HCT116 (cell line): ENCODE measurements around the gene MIER2. TPM values are rescaled to one million over a fixed set of nuclear protein-coding genes. Genes with fewer than 3 reads are reported as not detected.

Source experiments
- ATAC-seq: fragments of 200-7000 bp; cut with Tn5 transposase; 2 replicates; pipeline ENCODE4 v1.9.1; 2020; ENCODE audit warnings: mild to moderate bottlenecking, moderate library complexity
- BruUV-seq: library from RNA; stranded (reverse); fragments of 400-500 nt; replicated peaks from 2 replicates; lab custom pipeline; 2021; lab: Mats Ljungman, UMichigan
- CTCF ChIA-PET: fragments of 300-600 bp; sonication (Branson Sonifier 250); formaldehyde crosslinking; loops from one replicate; lab custom pipeline; 2021; ENCODE audit warnings: antibody characterized with exemption; lab: Charles Lee
- POLR2A ChIA-PET: fragments of 300-600, 350-600 bp; sonication (Branson Sonifier 250); formaldehyde crosslinking; loops from one replicate; lab custom pipeline; 2021; ENCODE audit warnings: antibody characterized with exemption; lab: Charles Lee
- RAD21 ChIA-PET, 2 experiments: fragments of 300-600 bp; sonication (Branson Sonifier 250); formaldehyde crosslinking; loops; one replicate each; lab custom pipeline; 2023; ENCODE audit warnings: low total read pairs in 2 of 2; ENCODE audit not compliant: uncharacterized antibody in 2 of 2, unreplicated experiment in 2 of 2, low non-redundant PET in 1 of 2; lab: Charles Lee
- DNase-seq: peaks from one replicate; pipeline ENCODE4 v3.0.0-alpha.2; 2010; ENCODE audit warnings: low read depth, low spot score
- H2AFZ ChIP-seq: fragments of 200-600 bp; shearing (Covaris generic), sonication (generic); 2 replicates; pipeline ENCODE4 v1.6.1; 2017; ENCODE audit warnings: low read depth, mixed run types, mixed read lengths, antibody characterized with exemption, low read length; ENCODE audit not compliant: poor library complexity, severe bottlenecking
- H3K27ac ChIP-seq: 2 replicates; pipeline ENCODE4 v1.5.1; 2012; ENCODE audit warnings: low read depth, low read length
- H3K27me3 ChIP-seq: fragments of 200-600 bp; sonication (generic); 2 replicates; pipeline ENCODE4 v1.6.1; 2016; ENCODE audit warnings: mixed run types, low read length, mixed read lengths; ENCODE audit not compliant: insufficient read depth
- H3K36me3 ChIP-seq, 2 experiments: fragments of 200-500 bp in 1 of 2; fragments of 200-600 bp in 1 of 2; sonication (Bioruptor generic) in 1 of 2; sonication (generic) in 1 of 2; 2 replicates each; pipeline versions ENCODE4 v1.5.1 to v1.6.1; 2014 to 2016; ENCODE audit warnings: low read length in 2 of 2, inconsistent platforms in 1 of 2, mixed read lengths in 1 of 2, mixed run types in 1 of 2; ENCODE audit not compliant: insufficient read depth in 2 of 2, control insufficient read depth in 1 of 2
- H3K4me1 ChIP-seq, 2 experiments: fragments of 200-600 bp in 1 of 2; sonication (generic) in 1 of 2; 2 replicates each; pipeline versions ENCODE4 v1.5.1 to v1.6.1; 2012 to 2017; ENCODE audit warnings: low read length in 2 of 2, inconsistent platforms in 1 of 2, mild to moderate bottlenecking in 1 of 2, mixed read lengths in 1 of 2, mixed run types in 1 of 2, moderate library complexity in 1 of 2; ENCODE audit not compliant: insufficient read depth in 2 of 2, control insufficient read depth in 1 of 2
- H3K4me2 ChIP-seq: fragments of 200-600 bp; sonication (generic); 2 replicates; pipeline ENCODE4 v1.6.1; 2017; ENCODE audit warnings: mixed run types, low read length, mixed read lengths
- H3K4me3 ChIP-seq, 2 experiments: fragments of 200-600 bp in 1 of 2; sonication (generic) in 1 of 2; replicated peaks in 1 of 2; 2 replicates each; pipeline ENCODE4 v1.5.1; 2011 to 2016; ENCODE audit warnings: low read length in 2 of 2, control low read depth in 1 of 2, low read depth in 1 of 2, mild to moderate bottlenecking in 1 of 2, mixed read lengths in 1 of 2, mixed run types in 1 of 2
- H3K79me2 ChIP-seq: fragments of 200-600 bp; sonication (generic); 2 replicates; pipeline ENCODE4 v1.6.1; 2017; ENCODE audit warnings: mild to moderate bottlenecking, mixed run types, low read length, moderate library complexity, mixed read lengths; ENCODE audit not compliant: insufficient read depth
- H3K9ac ChIP-seq: fragments of 200-600 bp; sonication (generic); 2 replicates; pipeline ENCODE4 v1.6.1; 2016; ENCODE audit warnings: low read length, mixed read lengths
- H3K9me2 ChIP-seq: fragments of 200-600 bp; sonication (generic), shearing (Covaris generic); 2 replicates; pipeline ENCODE4 v1.6.1; 2017; ENCODE audit warnings: mixed run types, mild to moderate bottlenecking, moderate library complexity; ENCODE audit not compliant: insufficient read depth
- H3K9me3 ChIP-seq, 2 experiments: fragments of 200-500 bp in 1 of 2; fragments of 200-600 bp in 1 of 2; sonication (Bioruptor generic) in 1 of 2; sonication (generic) in 1 of 2; 2 replicates each; pipeline ENCODE4 v1.6.1; 2014 to 2017; ENCODE audit warnings: low read length in 2 of 2, mixed read lengths in 2 of 2, inconsistent platforms in 1 of 2, low read depth in 1 of 2, mild to moderate bottlenecking in 1 of 2, mixed run types in 1 of 2, moderate library complexity in 1 of 2; ENCODE audit not compliant: control insufficient read depth in 1 of 2, insufficient read depth in 1 of 2
- H4K20me1 ChIP-seq: fragments of 200-600 bp; sonication (generic), shearing (Covaris generic); 2 replicates; pipeline ENCODE4 v1.6.1; 2017; ENCODE audit warnings: mixed run types, mild to moderate bottlenecking, moderate library complexity; ENCODE audit not compliant: insufficient read depth
- CEBPB ChIP-seq: IDR thresholded peaks from 2 replicates; pipeline ENCODE4 v1.6.1; 2012; ENCODE audit warnings: low read depth
- EGR1 ChIP-seq: IDR thresholded peaks from 2 replicates; pipeline ENCODE4 v1.6.1; 2012; ENCODE audit warnings: low read depth
- EZH2 ChIP-seq: fragments of 200-600 bp; sonication (generic); IDR thresholded peaks from 2 replicates; pipeline ENCODE4 v1.6.1; 2017; ENCODE audit warnings: antibody characterized with exemption, mixed run types
- FOSL1 ChIP-seq: IDR thresholded peaks from 2 replicates; pipeline ENCODE4 v1.6.1; 2012; ENCODE audit warnings: low read depth
- SIN3A ChIP-seq: IDR thresholded peaks from 2 replicates; pipeline ENCODE4 v1.6.1; 2012; ENCODE audit warnings: low read depth
- intact Hi-C: fragments of 100-400 bp; cut with micrococcal nuclease; formaldehyde crosslinking; loops from 2 replicates; pipeline ENCODE4 v1.10.0; 2022
- total RNA-seq: library from RNA; stranded (reverse); gene quantifications from one replicate; pipeline ENCODE4 v1.2.1, GENCODE V29; 2021; ENCODE audit not compliant: unreplicated experiment
- TF ChIP-seq, protein P1 (sequence below): IDR thresholded peaks from 2 replicates; pipeline ENCODE4 v1.6.1; 2012
- TF ChIP-seq, protein P2 (sequence below): IDR thresholded peaks from 2 replicates; pipeline ENCODE4 v1.6.1; 2012

The MIER2 gene
- total RNA-seq, 1 experiment from 2014 or later: 41.5 TPM

DNA sequence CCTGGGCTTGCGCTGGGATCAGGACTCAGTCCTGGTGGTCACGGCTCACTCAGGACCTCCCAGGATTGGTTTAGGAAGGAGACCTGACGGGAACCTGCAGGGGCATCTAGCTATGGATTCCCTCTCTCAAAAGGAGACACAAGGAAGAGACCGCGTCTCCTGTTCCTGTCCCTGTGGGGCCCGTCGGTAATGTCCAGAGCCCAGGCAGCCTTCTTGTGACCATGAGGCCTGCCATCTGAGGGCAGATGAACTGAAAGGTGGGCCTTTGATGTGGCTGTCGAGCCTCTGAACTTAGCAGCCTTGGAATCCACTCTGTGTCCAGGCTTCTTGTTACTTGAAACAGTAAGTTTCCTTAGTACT, 31.5 kb upstream of the MIER2 start:
- ChIA-PET POLR2A (no interaction called here), CTCF (no interaction called here)
- ATAC-seq: no peak

DNA sequence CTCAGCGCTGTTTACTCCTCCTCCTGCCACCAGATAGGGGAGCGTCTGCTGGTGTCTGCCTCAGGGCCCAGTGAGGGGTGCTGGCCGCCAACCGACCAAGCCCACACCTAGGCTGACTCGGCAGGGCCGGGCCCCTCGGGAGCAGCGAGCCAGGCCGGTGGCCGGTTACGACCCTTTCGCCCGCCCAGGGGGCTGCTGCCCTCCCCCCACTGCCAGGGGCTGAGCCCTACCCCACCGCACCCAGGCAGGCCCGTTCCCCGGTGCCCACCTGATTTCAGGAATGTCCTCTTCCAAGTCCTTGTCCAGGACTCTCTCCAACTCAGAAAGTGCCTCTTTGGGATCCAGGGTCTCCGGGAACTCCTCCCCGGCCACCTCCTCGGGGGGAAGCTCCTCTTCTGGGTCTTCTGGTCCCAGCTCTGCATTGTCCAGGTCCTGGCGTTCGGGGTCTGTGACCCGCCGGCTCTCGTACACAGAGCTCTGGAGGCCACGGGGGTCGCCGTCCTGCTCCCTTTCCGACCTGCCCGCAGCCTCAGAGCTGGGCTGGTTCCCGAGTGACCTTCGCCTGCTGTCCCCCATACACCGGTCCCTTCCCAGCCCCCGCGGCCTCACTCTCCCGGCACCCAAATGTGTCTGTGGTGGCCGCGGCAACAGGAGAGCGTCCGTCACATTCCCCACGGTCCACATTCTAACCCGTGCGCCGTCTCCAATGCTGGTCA, 31.0 kb upstream of the MIER2 start:
- TF ChIP-seq SIN3A (no peak), FOSL1 (no peak), EGR1 (no peak), EZH2 (no peak), CEBPB (no peak)
- TF ChIP-seq, protein P1, sequence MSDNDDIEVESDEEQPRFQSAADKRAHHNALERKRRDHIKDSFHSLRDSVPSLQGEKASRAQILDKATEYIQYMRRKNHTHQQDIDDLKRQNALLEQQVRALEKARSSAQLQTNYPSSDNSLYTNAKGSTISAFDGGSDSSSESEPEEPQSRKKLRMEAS: no peak
- TF ChIP-seq, all 23 proteins: peak for 0
- Histone ChIP-seq H3K27ac (no peak overlapping the region), H3K79me2 (no peaks in the 10 kb centered on the region), H4K20me1 (no peaks in the 10 kb centered on the region), H2AFZ (no peak overlapping the region), H3K9me2 (no peaks in the 10 kb centered on the region), H3K36me3 (no peaks in the 10 kb centered on the region), H3K27me3 (no peaks in the 10 kb centered on the region), H3K9ac (no peak overlapping the region), H3K9me3 (no peaks in the 10 kb centered on the region), H3K4me1 (peaks cover 3 to 5% of the 10 kb centered on the region in 2 experiments; a peak in 2 of 4 replicates), H3K4me3 (no peak overlapping the region), H3K4me2 (no peak overlapping the region)
- no TSS peak for BruUV-seq
- ATAC-seq (no peak), DNase-seq (no peak)
- intact Hi-C loops: no loop called here
- POLR2A ChIA-PET: no interaction called here
- RAD21 ChIA-PET: no interaction called here
- CTCF ChIA-PET: no interaction called here

More for the DNA sequence above, 31.5 kb upstream of the MIER2 start:
- no peak for DNase-seq
- Histone ChIP-seq H3K4me2 (no peak overlapping the region), H3K36me3 (no peaks in the 10 kb centered on the region), H3K4me3 (no peak overlapping the region), H3K9me2 (no peaks in the 10 kb centered on the region), H2AFZ (no peak overlapping the region), H3K4me1 (peaks cover 3 to 5% of the 10 kb centered on the region in 2 experiments; a peak in 2 of 4 replicates), H3K27me3 (no peaks in the 10 kb centered on the region), H4K20me1 (no peaks in the 10 kb centered on the region), H3K79me2 (no peaks in the 10 kb centered on the region), H3K9me3 (no peaks in the 10 kb centered on the region), H3K27ac (no peak overlapping the region), H3K9ac (no peak overlapping the region)
- BruUV-seq: no TSS peak
- TF ChIP-seq, protein P2, sequence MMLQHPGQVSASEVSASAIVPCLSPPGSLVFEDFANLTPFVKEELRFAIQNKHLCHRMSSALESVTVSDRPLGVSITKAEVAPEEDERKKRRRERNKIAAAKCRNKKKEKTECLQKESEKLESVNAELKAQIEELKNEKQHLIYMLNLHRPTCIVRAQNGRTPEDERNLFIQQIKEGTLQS: no peak
- intact Hi-C loops: no loop called here
- RAD21 ChIA-PET: no interaction called here
